ACHN (cell line): Measurements from ENCODE around the gene GREB1L.

Experiments
- DNase-seq: peaks from one replicate; pipeline ENCODE4 v3.0.0-alpha.2; 2015
- in situ Hi-C: cut with HindIII; loops from 2 replicates; pipeline ENCODE4 v1.10.0; 2017; ENCODE audit warnings: low sequenced_read_pairs, low pct_ligation_motif_present, low pct_unique_long_range_greater_than_20kb

Gene GREB1L

GRCh38 chr18:21490748-21491147, 248.7 kb downstream of the GREB1L start:
- no peak for DNase-seq
- in situ Hi-C loops, result no loop called here

DNA sequence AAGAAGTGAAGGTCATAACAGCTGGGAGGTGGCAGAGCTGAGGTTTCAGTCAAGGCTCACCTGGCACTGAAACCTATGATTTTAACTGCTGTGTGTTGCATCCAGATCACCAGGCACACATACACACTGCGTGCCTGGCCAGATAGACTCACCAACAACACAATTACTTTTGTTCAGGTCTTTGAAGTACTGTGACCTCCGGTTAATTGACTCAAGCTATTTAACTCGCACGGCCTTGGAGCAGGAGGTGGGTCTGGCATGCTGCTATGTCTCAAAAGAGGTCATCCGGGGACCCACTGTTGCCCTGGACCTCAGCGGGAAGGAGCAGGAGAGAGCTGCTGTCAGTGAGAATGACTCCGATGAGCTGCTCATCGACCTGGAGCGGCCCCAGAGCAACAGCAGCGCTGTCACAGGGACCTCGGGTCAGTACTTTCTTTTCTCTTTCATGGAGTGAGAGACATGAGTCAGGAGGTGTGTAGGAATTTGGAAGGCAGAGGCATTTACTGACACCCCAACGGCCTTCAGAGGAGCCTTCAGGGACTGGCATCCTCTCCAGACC, 254.3 kb downstream of the GREB1L start:
- in situ Hi-C loops, result no loop called here
- no peak for DNase-seq

GRCh38 chr18:21499997-21500396, 258.0 kb downstream of the GREB1L start:
- in situ Hi-C loops, result no loop called here
- no peak for DNase-seq

DNA sequence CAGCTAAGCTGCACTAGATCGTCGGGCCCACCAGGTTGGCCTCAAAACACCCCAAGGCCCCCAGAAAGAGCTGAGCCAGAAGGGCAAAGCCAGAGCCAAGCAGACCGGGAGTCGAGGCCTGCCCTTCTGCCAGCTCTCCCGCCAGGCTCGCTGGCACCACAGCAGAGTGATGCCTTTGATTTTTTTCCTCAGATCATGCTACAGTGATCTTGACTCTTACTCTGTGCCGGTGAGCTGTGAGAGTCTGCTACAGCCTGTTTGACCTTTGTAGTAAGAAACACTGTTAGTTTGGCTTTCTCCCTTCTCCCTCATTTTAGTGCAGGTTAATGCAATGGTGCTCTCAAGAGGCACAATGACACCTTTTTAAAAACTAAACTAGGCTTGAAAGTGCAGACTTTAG, 260.6 kb downstream of the GREB1L start:
- DNase-seq, result no peak
- in situ Hi-C loops, result no loop called here

DNA sequence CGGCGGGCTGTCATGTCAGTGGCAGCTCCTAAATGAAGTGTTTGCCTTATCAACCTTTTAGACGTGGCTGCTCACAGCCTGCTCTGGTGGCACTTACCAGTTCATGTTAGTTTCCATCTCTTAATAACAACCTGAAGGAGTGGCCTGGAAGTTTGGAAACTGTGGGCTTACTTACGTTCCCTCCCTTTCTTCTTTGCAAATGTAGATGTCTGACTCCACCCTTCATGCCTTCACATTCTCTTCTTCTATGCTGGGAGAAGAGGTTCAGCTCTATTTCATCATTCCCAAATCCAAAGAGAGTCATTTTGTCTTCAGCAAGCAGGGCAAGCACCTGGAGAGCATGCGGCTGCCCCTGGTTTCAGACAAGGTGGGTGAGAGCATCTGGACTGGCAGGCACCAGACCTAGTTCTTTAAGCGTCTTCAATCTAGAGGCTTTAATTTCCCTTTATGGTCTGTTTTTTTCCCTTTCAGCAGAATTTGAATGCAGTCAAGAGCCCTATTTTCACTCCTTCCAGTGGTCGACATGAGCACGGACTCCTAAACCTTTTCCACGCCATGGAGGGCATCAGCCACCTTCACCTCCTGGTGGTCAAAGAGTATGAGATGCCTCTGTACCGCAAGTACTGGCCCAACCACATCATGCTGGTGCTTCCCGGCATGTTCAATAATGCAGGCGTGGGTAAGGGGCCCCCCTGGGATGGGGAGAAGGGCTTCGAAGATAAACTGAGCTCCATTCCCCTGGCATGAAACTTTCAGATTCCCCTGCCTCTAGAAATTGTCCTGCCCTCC, 266.1 kb downstream of the GREB1L start:
- in situ Hi-C loops, result no loop called here
- DNase-seq, result no peak

DNA sequence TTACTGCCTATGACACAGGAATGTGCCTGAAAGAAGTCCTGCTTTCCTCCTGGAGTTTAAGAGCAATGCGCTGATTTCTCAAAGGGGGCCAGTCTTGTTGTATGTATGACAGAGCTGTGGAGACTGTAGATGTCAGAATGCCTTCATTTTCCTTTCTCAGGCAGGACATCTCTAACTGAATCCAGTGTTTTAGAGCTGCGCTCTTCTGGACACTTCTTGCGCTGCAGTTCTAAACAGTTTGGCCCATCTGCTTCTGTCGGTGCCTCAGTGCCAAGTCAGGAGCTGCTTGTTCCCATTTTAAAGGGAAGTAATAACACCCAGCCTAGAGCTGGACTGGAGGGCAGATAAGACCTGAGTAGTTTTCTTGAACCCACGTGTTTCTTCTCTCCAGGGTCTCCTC, 267.0 kb downstream of the GREB1L start:
- in situ Hi-C loops, result no loop called here
- no peak for DNase-seq

DNA sequence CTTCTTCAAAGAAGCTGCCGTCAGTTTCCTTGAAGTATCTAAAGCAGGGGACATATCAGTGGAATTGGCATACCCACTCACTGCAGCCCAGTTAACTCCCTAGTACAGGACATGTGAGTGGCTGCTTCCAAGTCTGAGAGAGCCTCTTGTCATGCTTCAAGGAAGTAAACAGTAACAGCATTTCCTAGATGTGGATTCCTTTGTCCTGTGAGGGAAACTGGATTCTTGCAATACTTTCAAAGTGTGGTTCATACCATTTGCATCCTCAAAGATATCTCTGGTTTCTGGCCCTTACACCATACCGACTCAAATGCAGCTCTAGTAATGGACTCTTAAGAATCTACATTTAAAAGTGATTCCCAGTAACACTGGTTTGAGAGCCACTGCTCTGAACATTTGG, 271.3 kb downstream of the GREB1L start:
- in situ Hi-C loops, result no loop called here
- no peak for DNase-seq

- DNase-seq, result no peak
- in situ Hi-C loops, result no loop called here
Measured at GRCh38 chr18:21513741-21514140, 271.7 kb downstream of the GREB1L start.

DNA sequence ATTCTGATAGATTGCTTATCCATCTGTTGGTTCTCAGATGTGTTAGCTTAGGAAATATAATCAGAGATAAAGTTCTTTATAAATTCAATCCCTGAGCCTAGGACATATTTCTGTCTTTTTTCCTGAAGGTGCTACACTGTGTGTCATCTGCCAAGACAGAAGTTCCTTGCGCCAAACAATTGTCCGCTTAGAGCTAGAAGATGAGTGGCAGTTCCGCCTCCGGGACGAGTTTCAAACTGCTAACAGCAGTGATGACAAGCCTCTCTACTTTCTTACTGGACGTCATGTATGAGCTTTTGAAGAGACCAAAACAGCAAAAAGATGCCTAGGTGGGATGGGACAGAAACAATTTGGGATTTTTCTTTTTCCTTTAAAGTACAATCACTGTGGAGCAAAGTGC, 280.5 kb downstream of the GREB1L start:
- in situ Hi-C loops, result no loop called here
- no peak for DNase-seq

- in situ Hi-C loops, result no loop called here
- DNase-seq, result no peak
Measured at GRCh38 chr18:21525916-21526315, 283.9 kb downstream of the GREB1L start.

DNA sequence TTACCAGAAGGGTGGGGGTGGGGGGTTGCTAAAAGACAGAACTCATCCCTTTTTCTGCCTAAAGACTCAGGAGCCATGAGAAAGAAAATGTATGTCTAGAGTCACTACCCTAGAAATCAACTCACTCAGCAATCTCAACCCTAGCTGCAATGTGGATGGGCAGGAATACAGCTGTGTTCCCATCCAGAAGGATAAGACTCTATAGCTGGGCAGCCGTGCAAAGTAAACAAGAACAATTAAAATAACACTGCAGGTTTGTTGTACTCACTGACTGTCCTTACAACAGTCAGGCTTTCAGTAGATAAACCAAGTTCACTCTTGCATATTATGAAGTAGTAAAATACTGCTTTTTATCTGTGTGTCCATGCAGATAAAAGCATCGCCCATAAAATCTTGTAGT, 284.4 kb downstream of the GREB1L start:
- no peak for DNase-seq
- in situ Hi-C loops, result no loop called here

- in situ Hi-C loops, result no loop called here
Measured at GRCh38 chr18:21534327-21534726, 292.3 kb downstream of the GREB1L start.

GRCh38 chr18:21538230-21538629, 296.2 kb downstream of the GREB1L start:
- in situ Hi-C loops, result no loop called here
- DNase-seq, result no peak

More at GRCh38 chr18:21534327-21534726, 292.3 kb downstream of the GREB1L start:
- no peak for DNase-seq

DNA sequence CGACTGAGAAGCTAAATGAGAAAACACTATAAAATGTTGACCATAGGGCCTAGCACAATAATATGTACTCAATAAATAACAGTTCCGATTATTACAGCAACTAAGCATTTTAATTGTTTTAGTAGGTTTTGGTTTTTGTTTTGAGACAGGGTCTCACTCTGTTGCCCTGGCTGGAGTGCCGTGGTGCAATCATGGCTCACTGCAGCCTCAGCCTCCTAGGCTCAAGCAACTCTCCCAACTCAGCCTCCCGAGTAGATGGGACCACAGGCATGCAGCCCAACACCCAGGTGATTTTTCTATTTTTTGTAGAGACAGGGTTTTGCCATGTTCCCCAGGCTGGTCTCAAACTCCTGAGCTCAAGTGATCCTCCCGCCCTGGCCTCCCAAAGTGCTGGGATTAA, 304.4 kb downstream of the GREB1L start:
- in situ Hi-C loops, result no loop called here

GRCh38 chr18:21548647-21549046, 306.6 kb downstream of the GREB1L start:
- in situ Hi-C loops, result no loop called here

More for the DNA sequence above, 304.4 kb downstream of the GREB1L start:
- DNase-seq, result no peak

GRCh38 chr18:21550510-21550970, 308.5 kb downstream of the GREB1L start:
- DNase-seq, result no peak
- in situ Hi-C loops, result no loop called here

More at GRCh38 chr18:21548647-21549046, 306.6 kb downstream of the GREB1L start:
- DNase-seq, result no peak

DNA sequence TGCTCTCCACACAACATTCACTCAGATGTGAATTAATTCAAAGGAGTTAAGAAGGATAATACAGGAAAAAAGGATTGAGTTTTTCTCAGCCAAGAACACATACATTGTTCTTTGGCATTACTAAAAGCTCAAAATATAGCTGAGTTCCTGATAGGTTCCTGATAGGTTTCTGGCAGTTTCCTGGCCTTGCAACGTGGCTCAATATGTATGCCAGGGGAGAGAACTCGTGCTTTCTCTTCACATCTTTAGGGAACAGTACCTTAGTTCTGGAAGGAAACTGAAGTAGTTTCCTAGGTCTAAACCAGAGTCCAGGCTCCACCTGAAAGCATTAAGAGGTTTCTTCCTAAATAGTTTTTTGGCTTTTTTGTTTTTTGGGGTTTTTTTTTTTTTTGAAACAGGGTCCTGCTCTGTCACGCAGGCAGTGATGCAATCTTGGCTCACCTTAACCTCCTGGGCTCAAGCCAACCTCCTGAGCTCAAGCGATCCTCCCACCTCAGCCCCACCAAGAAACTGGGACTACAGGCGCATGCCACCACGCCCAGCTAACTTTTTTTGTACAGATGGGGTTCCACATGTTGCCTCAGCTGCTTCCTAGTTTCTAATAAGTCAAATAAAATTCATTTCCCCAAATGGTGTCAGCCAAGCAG, 315.7 kb downstream of the GREB1L start:
- in situ Hi-C loops, result no loop called here
- DNase-seq, result no peak

- DNase-seq, result no peak
- in situ Hi-C loops, result no loop called here
Measured at GRCh38 chr18:21559195-21559594, 317.2 kb downstream of the GREB1L start.

DNA sequence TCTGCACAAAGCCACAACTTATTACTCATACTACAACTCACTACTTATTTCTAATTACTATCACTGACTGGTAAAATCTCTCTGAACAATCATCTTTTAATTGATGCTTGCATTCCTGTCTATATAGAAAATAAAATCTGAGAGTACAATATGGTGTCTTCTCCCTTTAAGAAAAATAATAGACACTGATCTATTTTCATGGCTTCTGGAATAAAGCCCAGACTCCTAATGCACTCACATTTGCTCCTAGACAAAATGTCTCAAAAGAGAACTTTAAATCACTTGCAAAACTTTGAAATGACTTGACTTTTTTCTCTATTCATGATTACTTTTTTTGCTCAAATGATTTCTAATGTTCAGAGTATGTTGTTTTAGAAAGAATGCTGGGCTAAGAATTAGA, 329.7 kb downstream of the GREB1L start:
- no peak for DNase-seq
- in situ Hi-C loops, result no loop called here
